Bronchial epithelial cell (primary cell): ENCODE results near the gene SPTBN1. TPM values are rescaled to one million over a fixed set of nuclear protein-coding genes. Genes with fewer than 3 reads are reported as not detected.

Experiments
- DNase-seq: peaks from one replicate; pipeline ENCODE4 v3.0.0-alpha.2; 2010; ENCODE audit warnings: low read depth
- FAIRE-seq: peaks from 2 replicates; lab custom pipeline; 2011; peaks lifted over from hg19 to GRCh38; lab: Jason Lieb, UNC
- H3K27me3 ChIP-seq: 2 replicates; pipeline ENCODE4 v1.5.1; 2011; ENCODE audit warnings: low read length; ENCODE audit not compliant: control insufficient read depth, insufficient read depth
- H3K36me3 ChIP-seq: 2 replicates; pipeline ENCODE4 v1.5.1; 2011; ENCODE audit warnings: low read length; ENCODE audit not compliant: control insufficient read depth, insufficient read depth
- H3K4me3 ChIP-seq: 2 replicates; pipeline ENCODE4 v1.5.1; 2011; ENCODE audit warnings: mild to moderate bottlenecking, low read depth, low read length, control low read depth
- CTCF ChIP-seq: IDR thresholded peaks from 2 replicates; pipeline ENCODE4 v1.5.1; 2011; ENCODE audit warnings: mild to moderate bottlenecking, moderate library complexity, low read length, control low read depth, inconsistent platforms; ENCODE audit not compliant: insufficient read depth, severe bottlenecking
- total RNA-seq: library from RNA; depleted of rRNA; stranded (reverse); fragments of >200 nt; gene quantifications from 2 replicates; pipeline ENCODE4 v1.2.1, GENCODE V29; 2014

Gene SPTBN1
- total RNA-seq, 1 donor from 2014 or later = 339 TPM

- H3K27me3 ChIP-seq = no peaks in the 10 kb centered on the region
- no peaks in the 10 kb centered on the region for H3K36me3 ChIP-seq
- FAIRE-seq (no peak), DNase-seq (no peak)
- TF ChIP-seq CTCF = no peak
- H3K4me3 ChIP-seq = no peak overlapping the region
These were observed 96.9 kb downstream of the SPTBN1 start for GRCh38 chr2:54553075-54553474.

GRCh38 chr2:54553775-54554174 is 97.6 kb downstream of the SPTBN1 start:
- no peak for TF ChIP-seq CTCF
- no peaks in the 10 kb centered on the region for H3K36me3 ChIP-seq
- H3K27me3 ChIP-seq = no peaks in the 10 kb centered on the region
- DNase-seq (no peak), FAIRE-seq (no peak)
- no peak overlapping the region for H3K4me3 ChIP-seq

GRCh38 chr2:54555318-54555837 is 99.3 kb downstream of the SPTBN1 start:
- no peak overlapping the region for H3K4me3 ChIP-seq
- peak; percentile 76 for DNase-seq
- no peak for TF ChIP-seq CTCF
- no peak for FAIRE-seq
- H3K27me3 ChIP-seq = no peaks in the 10 kb centered on the region
- no peaks in the 10 kb centered on the region for H3K36me3 ChIP-seq

- Histone ChIP-seq H3K4me3 (no peak overlapping the region), H3K36me3 (no peaks in the 10 kb centered on the region), H3K27me3 (no peaks in the 10 kb centered on the region)
- no peak for TF ChIP-seq CTCF
- DNase-seq (no peak), FAIRE-seq (no peak)
These were observed 100.5 kb downstream of the SPTBN1 start for GRCh38 chr2:54556621-54557121.

- no peak for FAIRE-seq
- peak overlapping the region; percentile 89 for H3K4me3 ChIP-seq
These were observed 101.1 kb downstream of the SPTBN1 start for GRCh38 chr2:54557211-54557600.

More at GRCh38 chr2:54557211-54557600, 101.1 kb downstream of the SPTBN1 start:
- DNase-seq = no peak
- H3K36me3 ChIP-seq = peaks cover 1% of the 10 kb centered on the region
- no peak for TF ChIP-seq CTCF
- no peaks in the 10 kb centered on the region for H3K27me3 ChIP-seq
